H1 (cell line): ENCODE data around the gene AFF2. TPM values are rescaled to one million over a fixed set of nuclear protein-coding genes. Genes with fewer than 3 reads are reported as not detected.

Source experiments
- CTCF ChIA-PET: fragments of 300-600 bp; sonication (Branson Sonifier 250); formaldehyde crosslinking; loops from one replicate; lab custom pipeline; 2021; ENCODE audit not compliant: partially characterized antibody; lab: Charles Lee
- POLR2A ChIA-PET: fragments of 300-600 bp; sonication (Branson Sonifier 250); formaldehyde crosslinking; loops from one replicate; lab custom pipeline; 2021; ENCODE audit warnings: inconsistent platforms; ENCODE audit not compliant: partially characterized antibody; lab: Charles Lee
- DNase-seq, 2 experiments: peaks; one replicate each; pipeline versions ENCODE4 v3.0.0 to v3.0.0-alpha.2; 2010 to 2022; ENCODE audit warnings: low spot score in 2 of 2, low read depth in 1 of 2, mixed read lengths in 1 of 2
- FAIRE-seq: peaks from 2 replicates; lab custom pipeline; 2011; peaks lifted over from hg19 to GRCh38; lab: Jason Lieb, UNC
- H2AFZ ChIP-seq: 2 replicates; pipeline ENCODE4 v1.8.1; 2012; ENCODE audit warnings: low read length, inconsistent platforms
- H2AK5ac ChIP-seq: 2 replicates; pipeline ENCODE4 v1.6.1; 2013; ENCODE audit warnings: low read depth, low read length
- H2BK120ac ChIP-seq: replicated peaks from 2 replicates; pipeline ENCODE3; 2013; ENCODE audit warnings: low read depth, low read length, inconsistent platforms
- H2BK12ac ChIP-seq: 2 replicates; pipeline ENCODE4 v1.6.1; 2013; ENCODE audit warnings: low read depth, low read length
- H2BK15ac ChIP-seq: 2 replicates; pipeline ENCODE4 v1.6.1; 2013; ENCODE audit warnings: low read length
- H2BK20ac ChIP-seq: 2 replicates; pipeline ENCODE4 v1.6.1; 2013; ENCODE audit warnings: low read length
- H2BK5ac ChIP-seq: 2 replicates; pipeline ENCODE4 v1.6.1; 2013; ENCODE audit warnings: low read depth, low read length
- H3K14ac ChIP-seq: 2 replicates; pipeline ENCODE4 v1.6.1; 2013; ENCODE audit warnings: inconsistent platforms; ENCODE audit not compliant: insufficient read length
- H3K18ac ChIP-seq: 2 replicates; pipeline ENCODE4 v1.6.1; 2013; ENCODE audit warnings: low read length; ENCODE audit errors: extremely low read depth
- H3K23ac ChIP-seq: 2 replicates; pipeline ENCODE4 v1.6.1; 2013; ENCODE audit warnings: inconsistent platforms; ENCODE audit not compliant: insufficient read length
- H3K23me2 ChIP-seq: 2 replicates; pipeline ENCODE4 v1.6.1; 2013; ENCODE audit warnings: low read depth, low read length
- H3K27ac ChIP-seq: 2 replicates; pipeline ENCODE4 v1.6.1; 2011; ENCODE audit warnings: low read depth, low read length, inconsistent platforms
- H3K27me3 ChIP-seq, 4 experiments: replicated peaks in 1 of 4; 1 replicate in 1 of 4; 2 replicates in 3 of 4; pipeline versions ENCODE4 v1.6.1 to v1.8.1; 2011 to 2013; ENCODE audit warnings: low read length in 3 of 4, mild to moderate bottlenecking in 3 of 4, inconsistent platforms in 2 of 4, mixed read lengths in 2 of 4, moderate library complexity in 1 of 4; ENCODE audit not compliant: control insufficient read depth in 3 of 4, insufficient read depth in 3 of 4; ENCODE audit errors: extremely low read depth in 1 of 4
- H3K36me3 ChIP-seq, 4 experiments: 2 replicates each; pipeline versions ENCODE4 v1.6.1 to v1.8.1; 2011 to 2013; ENCODE audit warnings: mild to moderate bottlenecking in 4 of 4, low read length in 3 of 4, moderate library complexity in 2 of 4, control low read depth in 1 of 4, inconsistent platforms in 1 of 4; ENCODE audit not compliant: insufficient read depth in 4 of 4, control insufficient read depth in 2 of 4
- H3K4ac ChIP-seq: replicated peaks from 2 replicates; pipeline ENCODE3; 2013; ENCODE audit warnings: low read length, low read depth, mixed read lengths, inconsistent platforms; ENCODE audit not compliant: insufficient read length
- H3K4me1 ChIP-seq, 4 experiments: replicated peaks in 1 of 4; 1 replicate in 1 of 4; 2 replicates in 3 of 4; pipeline versions ENCODE4 v1.6.1 to v1.8.1; 2011 to 2013; ENCODE audit warnings: low read length in 3 of 4, inconsistent platforms in 2 of 4, mixed read lengths in 1 of 4; ENCODE audit not compliant: insufficient read depth in 4 of 4, control insufficient read depth in 3 of 4
- H3K4me2 ChIP-seq, 2 experiments: 2 replicates each; pipeline versions ENCODE4 v1.6.1 to v1.8.1; 2011 to 2013; ENCODE audit warnings: low read depth in 2 of 2, low read length in 2 of 2, control low read depth in 1 of 2, inconsistent platforms in 1 of 2, mild to moderate bottlenecking in 1 of 2; ENCODE audit not compliant: insufficient read depth in 1 of 2
- H3K4me3 ChIP-seq, 4 experiments: fragments of 200-600, 300-600 bp in 1 of 4; sonication (generic), shearing (Covaris generic), sonication (Bioruptor Twin) in 1 of 4; 2 replicates each; pipeline versions ENCODE4 v1.5.1 to v1.8.1; 2011 to 2016; ENCODE audit warnings: low read length in 4 of 4, low read depth in 3 of 4, control low read depth in 2 of 4, inconsistent platforms in 2 of 4, mild to moderate bottlenecking in 2 of 4, mixed read lengths in 1 of 4, moderate library complexity in 1 of 4; ENCODE audit not compliant: insufficient read depth in 2 of 4; ENCODE audit errors: extremely low read depth in 1 of 4
- H3K56ac ChIP-seq: replicated peaks from 2 replicates; pipeline ENCODE3; 2013; ENCODE audit warnings: low read depth, mild to moderate bottlenecking, mixed read lengths, low read length, inconsistent platforms; ENCODE audit not compliant: insufficient read length
- H3K79me1 ChIP-seq: 2 replicates; pipeline ENCODE4 v1.6.1; 2013; ENCODE audit warnings: low read depth, low read length, control low read depth
- H3K79me2 ChIP-seq, 2 experiments: 2 replicates each; pipeline versions ENCODE4 v1.6.1 to v1.8.1; 2012 to 2013; ENCODE audit warnings: low read length in 2 of 2, mild to moderate bottlenecking in 2 of 2, inconsistent platforms in 1 of 2; ENCODE audit not compliant: insufficient read depth in 2 of 2, control insufficient read depth in 1 of 2
- H3K9ac ChIP-seq, 4 experiments: replicated peaks in 1 of 4; 1 replicate in 1 of 4; 2 replicates in 3 of 4; pipeline versions ENCODE4 v1.6.1 to v1.8.1; 2011 to 2013; ENCODE audit warnings: low read depth in 3 of 4, low read length in 3 of 4, control low read depth in 2 of 4, mild to moderate bottlenecking in 2 of 4, moderate library complexity in 2 of 4, inconsistent platforms in 1 of 4; ENCODE audit errors: extremely low read depth in 1 of 4
- H3K9me3 ChIP-seq, 2 experiments: 2 replicates each; pipeline versions ENCODE4 v1.6.1 to v1.8.1; 2012 to 2013; ENCODE audit warnings: mild to moderate bottlenecking in 2 of 2, moderate library complexity in 2 of 2, control low read depth in 1 of 2, inconsistent platforms in 1 of 2, low read depth in 1 of 2, low read length in 1 of 2, mixed read lengths in 1 of 2; ENCODE audit not compliant: insufficient read depth in 2 of 2
- H4K20me1 ChIP-seq, 2 experiments: replicated peaks in 1 of 2; 2 replicates each; pipeline versions ENCODE3 to v1.8.1; 2011 to 2013; ENCODE audit warnings: inconsistent platforms in 2 of 2, low read length in 2 of 2, mild to moderate bottlenecking in 1 of 2; ENCODE audit not compliant: insufficient read depth in 2 of 2, control insufficient read depth in 1 of 2
- H4K5ac ChIP-seq: 2 replicates; pipeline ENCODE4 v1.6.1; 2013; ENCODE audit warnings: low read length, low read depth, mixed read lengths, inconsistent platforms; ENCODE audit not compliant: insufficient read length
- H4K8ac ChIP-seq: 2 replicates; pipeline ENCODE4 v1.8.0; 2013; ENCODE audit warnings: mild to moderate bottlenecking, moderate library complexity, low read length, inconsistent platforms; ENCODE audit not compliant: insufficient read depth; ENCODE audit errors: extremely low read depth
- H4K91ac ChIP-seq: replicated peaks from 2 replicates; pipeline ENCODE3; 2013; ENCODE audit warnings: low read length, mixed read lengths, inconsistent platforms; ENCODE audit not compliant: insufficient read length
- POLR2A ChIP-seq, 2 experiments: IDR thresholded peaks; 1 replicate in 1 of 2; 2 replicates in 1 of 2; pipeline ENCODE4 v1.6.1; 2011; ENCODE audit warnings: low read depth in 2 of 2, low read length in 2 of 2, mild to moderate bottlenecking in 2 of 2; ENCODE audit errors: control extremely low read depth in 1 of 2
- POU5F1 ChIP-seq: IDR thresholded peaks from 2 replicates; pipeline ENCODE4 v1.6.1; 2011; ENCODE audit warnings: low read depth, mild to moderate bottlenecking, low read length, moderate library complexity
- SAP30 ChIP-seq: fragments of 300-600 bp; sonication (generic); IDR thresholded peaks from 2 replicates; pipeline ENCODE4 v1.7.1; 2012; ENCODE audit warnings: low read length, moderate library complexity, mild to moderate bottlenecking, inconsistent platforms; ENCODE audit not compliant: insufficient read depth, insufficient replicate concordance
- SP1 ChIP-seq: IDR thresholded peaks from 2 replicates; pipeline ENCODE4 v1.6.1; 2011; ENCODE audit warnings: low read depth, low read length
- WGBS, 2 experiments: shearing (Covaris generic) in 1 of 2; methylation state at CpG; one replicate each; pipeline versions ENCODE4 v1.1.6 to v1.1.7; 2013 to 2015; ENCODE audit warnings: low lambda C conversion rate in 2 of 2, mixed read lengths in 2 of 2, inconsistent platforms in 1 of 2, low coverage in 1 of 2, missing lambda C conversion rate in 1 of 2; ENCODE audit not compliant: insufficient replicate concordance in 2 of 2, insufficient coverage in 1 of 2, insufficient read length in 1 of 2; ENCODE audit errors: extremely low coverage in 1 of 2, missing lambda C conversion rate in 1 of 2; 5-methylcytosine and 5-hydroxymethylcytosine counted together
- polyA plus RNA-seq, 7 experiments: library from polyadenylated mRNA; depleted of rRNA in 3 of 7; stranded (reverse) in 5 of 7; unstranded in 2 of 7; fragments of >200 nt in 5 of 7; fragments of 200-250 nt in 2 of 7; gene quantifications; 1 replicate in 5 of 7; 2 replicates in 1 of 7; 4 replicates in 1 of 7; pipeline versions ENCODE4 v1.2.1 to v1.2.3, GENCODE V29; 2011 to 2013; ENCODE audit warnings: missing spikeins in 2 of 7, mixed read lengths in 2 of 7
- total RNA-seq: library from RNA; stranded (reverse); fragmentation: NEBNext Ultra II Directional; extraction: Animal tissue kit (Norgen Biotek cat#: 25700); gene quantifications from 2 replicates; pipeline ENCODE4 v1.2.1, GENCODE V29; 2021

The AFF2 gene
- total and polyA plus RNA-seq, 2 of the 8 experiments (the other 6 are each of a cell fraction or from before 2014, with no cell fraction given) = 2.0 to 7.3 TPM

DNA sequence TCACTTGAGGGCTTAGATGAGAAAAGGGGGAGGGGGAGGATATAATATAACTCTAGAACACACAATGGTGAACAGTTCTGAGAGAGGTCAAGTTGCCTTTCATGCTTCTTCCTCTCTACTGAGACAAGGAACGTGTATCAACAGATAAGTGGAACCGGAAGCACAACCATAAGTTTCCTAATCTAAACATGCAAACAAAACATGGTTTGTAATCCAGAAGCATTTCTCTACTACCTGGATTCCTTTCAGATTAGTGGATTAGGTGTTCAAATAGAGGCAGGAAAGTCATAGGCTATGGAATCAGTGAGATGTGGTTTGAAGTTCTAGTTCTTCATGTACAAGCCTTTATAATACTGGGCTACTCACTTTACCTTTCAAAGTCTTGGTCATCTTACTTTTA is 544.1 kb downstream of the AFF2 start:
- H3K23ac ChIP-seq = no peak overlapping the region
- no peak for FAIRE-seq
- POLR2A ChIA-PET = no interaction called here
- no peak for TF ChIP-seq SP1
- no peak for TF ChIP-seq SAP30
- no peak for TF ChIP-seq POLR2A (IDR thresholded peaks at IDR 0.05; ENCODE audit: control extremely low read depth in 1 of 2, low read depth in 2 of 2, low read length in 2 of 2)
- TF ChIP-seq POU5F1 = no peak

More for the DNA sequence above, 544.1 kb downstream of the AFF2 start:
- Histone ChIP-seq H3K36me3 (no peaks in the 10 kb centered on the region), H3K4me2 (no peak overlapping the region), H3K56ac (no peak overlapping the region), H3K79me2 (no peaks in the 10 kb centered on the region), H2AFZ (no peak overlapping the region), H3K9ac (no peak overlapping the region), H2BK5ac (no peak overlapping the region), H3K4me3 (no peak overlapping the region), H4K20me1 (no peaks in the 10 kb centered on the region), H3K23me2 (no peaks in the 10 kb centered on the region), H3K4me1 (no peaks in the 10 kb centered on the region), H2BK15ac (no peak overlapping the region), H2AK5ac (no peak overlapping the region), H3K79me1 (no peaks in the 10 kb centered on the region), H2BK20ac (no peak overlapping the region), H3K27me3 (no peaks in the 10 kb centered on the region), H4K91ac (no peak overlapping the region), H4K5ac (no peak overlapping the region), H3K4ac (no peak overlapping the region), H3K14ac (no peak overlapping the region), H3K18ac (no peak overlapping the region), H3K9me3 (no peaks in the 10 kb centered on the region), H3K27ac (no peak overlapping the region), H4K8ac (no peak overlapping the region), H2BK12ac (no peak overlapping the region), H2BK120ac (no peak overlapping the region)
- WGBS, 2 experiments = no CpG with 5 or more reads among the region's 2 CpGs
- no peak for DNase-seq
- CTCF ChIA-PET = no interaction called here
